ENCODE data around the gene ROCK2.

The ROCK2 gene

DNA sequence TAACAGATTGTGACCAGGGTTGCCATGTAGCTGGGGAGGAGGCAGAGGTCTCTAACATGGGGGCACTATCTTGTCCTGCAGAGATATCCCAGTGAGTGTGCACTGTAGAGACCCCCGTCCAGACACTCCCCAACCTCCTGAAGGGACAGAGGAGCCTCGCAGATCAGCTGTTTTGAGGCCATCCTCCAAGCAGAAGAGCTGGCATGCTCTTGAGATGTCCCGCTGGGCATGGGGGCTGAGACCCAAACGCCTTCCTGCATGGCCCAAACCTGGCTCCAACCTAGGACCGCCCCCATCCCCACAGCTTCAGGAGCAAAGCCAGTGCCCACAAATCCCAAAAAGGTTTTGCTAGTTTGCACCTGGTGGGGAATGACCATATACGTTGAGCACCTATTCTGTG is 191.8 kb downstream of the ROCK2 start:
- TF ChIP-seq, protein P1, sequence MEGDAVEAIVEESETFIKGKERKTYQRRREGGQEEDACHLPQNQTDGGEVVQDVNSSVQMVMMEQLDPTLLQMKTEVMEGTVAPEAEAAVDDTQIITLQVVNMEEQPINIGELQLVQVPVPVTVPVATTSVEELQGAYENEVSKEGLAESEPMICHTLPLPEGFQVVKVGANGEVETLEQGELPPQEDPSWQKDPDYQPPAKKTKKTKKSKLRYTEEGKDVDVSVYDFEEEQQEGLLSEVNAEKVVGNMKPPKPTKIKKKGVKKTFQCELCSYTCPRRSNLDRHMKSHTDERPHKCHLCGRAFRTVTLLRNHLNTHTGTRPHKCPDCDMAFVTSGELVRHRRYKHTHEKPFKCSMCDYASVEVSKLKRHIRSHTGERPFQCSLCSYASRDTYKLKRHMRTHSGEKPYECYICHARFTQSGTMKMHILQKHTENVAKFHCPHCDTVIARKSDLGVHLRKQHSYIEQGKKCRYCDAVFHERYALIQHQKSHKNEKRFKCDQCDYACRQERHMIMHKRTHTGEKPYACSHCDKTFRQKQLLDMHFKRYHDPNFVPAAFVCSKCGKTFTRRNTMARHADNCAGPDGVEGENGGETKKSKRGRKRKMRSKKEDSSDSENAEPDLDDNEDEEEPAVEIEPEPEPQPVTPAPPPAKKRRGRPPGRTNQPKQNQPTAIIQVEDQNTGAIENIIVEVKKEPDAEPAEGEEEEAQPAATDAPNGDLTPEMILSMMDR (conservative IDR thresholded peaks at IDR 0.05; ENCODE audit: control insufficient read depth, insufficient read depth, low read depth, low read length), result no peak
- no peak for DNase-seq (ENCODE audit: low read depth)
- H3K4me3 ChIP-seq (ENCODE audit: control insufficient read depth, low read depth, low read length), result no peak overlapping the region

DNA sequence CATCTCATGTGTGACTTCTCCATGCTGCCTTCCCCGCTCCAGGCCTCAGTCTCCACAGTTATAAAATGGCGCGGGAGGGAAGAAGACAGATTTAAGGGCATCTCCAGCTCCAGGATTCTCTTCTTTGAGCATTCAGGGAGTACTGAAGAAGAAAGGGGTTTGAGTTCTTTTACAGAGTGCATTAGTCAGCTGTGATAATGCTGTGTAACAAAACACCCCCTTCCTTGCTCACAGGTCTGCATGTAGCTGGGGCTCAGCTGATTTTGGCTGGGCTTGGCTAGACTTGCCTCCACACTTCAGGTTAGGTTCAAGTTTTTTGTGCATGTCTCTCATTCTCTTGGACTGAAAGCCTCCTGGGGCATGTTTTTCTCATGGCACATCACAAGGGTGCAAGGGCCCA is 197.2 kb downstream of the ROCK2 start:
- TF ChIP-seq, protein P1 (conservative IDR thresholded peaks at IDR 0.05; ENCODE audit: control insufficient read depth, insufficient read depth, low read depth, low read length), result no peak

DNA sequence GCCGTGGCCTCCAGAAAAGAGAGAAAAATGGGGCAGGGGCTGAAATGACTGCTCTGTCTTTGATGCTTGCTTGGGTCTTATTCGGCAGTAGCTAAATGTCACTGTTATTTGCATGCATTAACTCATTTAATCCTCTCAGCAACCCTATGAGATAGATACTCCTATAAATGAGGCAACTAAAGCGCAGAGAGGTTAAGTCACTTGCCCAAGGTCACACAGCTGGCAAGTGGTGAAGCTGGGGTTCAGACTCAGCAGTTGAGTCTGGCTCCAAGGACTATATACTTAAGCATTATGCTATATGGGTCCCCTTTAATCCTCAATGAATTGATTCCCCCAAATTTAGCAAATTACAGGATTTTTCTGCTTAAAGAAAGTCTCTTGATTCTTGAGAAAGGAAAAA is 198.4 kb downstream of the ROCK2 start:
- no peak overlapping the region for H3K4me3 ChIP-seq (ENCODE audit: control insufficient read depth, low read depth, low read length)
- TF ChIP-seq, protein P1 (conservative IDR thresholded peaks at IDR 0.05; ENCODE audit: control insufficient read depth, insufficient read depth, low read depth, low read length), result no peak
- DNase-seq (ENCODE audit: low read depth), result no peak

More for the DNA sequence above, 197.2 kb downstream of the ROCK2 start:
- no peak overlapping the region for H3K4me3 ChIP-seq (ENCODE audit: control insufficient read depth, low read depth, low read length)
- no peak for DNase-seq (ENCODE audit: low read depth)

DNA sequence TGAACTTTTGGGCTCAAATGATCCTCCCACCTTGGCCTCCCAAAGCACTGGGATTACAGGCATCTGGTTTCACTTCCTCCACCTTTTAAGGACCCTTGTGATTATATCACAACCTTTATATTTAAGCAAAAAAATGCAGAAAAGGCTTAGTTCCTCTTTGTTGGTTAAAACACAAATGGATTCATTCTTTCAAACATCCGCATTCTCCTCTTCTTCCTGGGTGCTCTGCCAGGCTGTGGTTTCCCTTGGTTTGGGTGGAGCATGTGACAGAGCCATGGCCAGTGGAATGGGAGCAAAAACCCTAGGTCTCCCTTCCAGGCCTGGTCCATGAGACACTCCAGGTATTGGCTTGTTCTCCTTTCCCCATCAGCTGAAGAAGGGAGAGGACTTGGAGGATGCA is 199.1 kb downstream of the ROCK2 start:
- H3K4me3 ChIP-seq (ENCODE audit: control insufficient read depth, low read depth, low read length), result no peak overlapping the region
- TF ChIP-seq, protein P1 (conservative IDR thresholded peaks at IDR 0.05; ENCODE audit: control insufficient read depth, insufficient read depth, low read depth, low read length), result no peak
- DNase-seq (ENCODE audit: low read depth), result no peak

DNA sequence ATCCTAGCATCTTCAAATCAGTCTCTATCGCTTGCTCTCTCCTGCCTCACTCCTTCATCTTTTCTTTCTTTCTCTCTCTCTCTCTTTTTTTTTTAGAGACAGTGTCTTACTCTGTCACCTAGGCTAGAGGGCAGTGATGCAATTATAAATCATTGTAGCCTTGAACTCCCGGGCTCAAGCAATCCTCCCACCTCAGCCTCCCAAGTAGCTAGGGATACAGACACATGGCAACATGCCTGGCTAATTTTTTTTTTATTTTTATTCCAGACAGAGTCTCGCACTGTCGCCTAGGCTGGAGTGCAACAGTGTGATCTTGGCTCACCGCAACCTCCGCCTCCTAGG is 199.7 kb downstream of the ROCK2 start:
- H3K4me3 ChIP-seq (ENCODE audit: control insufficient read depth, low read depth, low read length), result no peak overlapping the region
- DNase-seq (ENCODE audit: low read depth), result no peak
- TF ChIP-seq, protein P1 (conservative IDR thresholded peaks at IDR 0.05; ENCODE audit: control insufficient read depth, insufficient read depth, low read depth, low read length), result no peak

DNA sequence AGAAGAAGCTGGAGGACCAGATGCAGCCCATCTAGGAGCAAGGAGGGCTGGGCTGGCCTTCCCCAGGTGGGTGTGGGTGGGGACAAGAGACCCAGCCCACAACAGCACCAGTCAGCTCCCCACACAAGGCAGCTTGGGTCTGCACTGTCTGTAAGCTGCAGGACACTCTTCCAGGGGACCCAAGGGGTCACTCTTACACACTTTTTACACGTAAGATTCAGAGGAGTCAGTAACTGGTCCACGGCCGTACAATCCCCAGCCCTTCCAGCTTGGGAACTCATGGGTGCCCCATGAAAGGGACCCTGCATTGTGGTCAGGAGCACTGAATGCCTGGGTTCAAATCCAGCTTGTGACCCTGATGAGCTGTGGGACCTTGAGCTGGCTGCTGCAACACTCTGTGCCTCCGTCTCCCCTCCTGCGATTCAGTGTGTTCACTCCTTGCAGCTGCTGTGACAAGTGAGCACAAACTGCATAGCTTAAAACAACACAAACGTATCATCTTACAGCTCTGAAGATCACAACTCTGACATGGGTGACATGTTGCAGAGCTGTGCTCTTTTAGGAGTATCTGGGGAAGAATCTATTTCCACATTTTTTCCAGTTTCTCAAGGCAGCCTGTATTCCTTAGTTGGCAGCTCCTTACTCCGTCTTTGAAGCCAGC is 200.2 kb downstream of the ROCK2 start:
- TF ChIP-seq, protein P1 (conservative IDR thresholded peaks at IDR 0.05; ENCODE audit: control insufficient read depth, insufficient read depth, low read depth, low read length), result no peak
- no peak overlapping the region for H3K4me3 ChIP-seq (ENCODE audit: control insufficient read depth, low read depth, low read length)

DNA sequence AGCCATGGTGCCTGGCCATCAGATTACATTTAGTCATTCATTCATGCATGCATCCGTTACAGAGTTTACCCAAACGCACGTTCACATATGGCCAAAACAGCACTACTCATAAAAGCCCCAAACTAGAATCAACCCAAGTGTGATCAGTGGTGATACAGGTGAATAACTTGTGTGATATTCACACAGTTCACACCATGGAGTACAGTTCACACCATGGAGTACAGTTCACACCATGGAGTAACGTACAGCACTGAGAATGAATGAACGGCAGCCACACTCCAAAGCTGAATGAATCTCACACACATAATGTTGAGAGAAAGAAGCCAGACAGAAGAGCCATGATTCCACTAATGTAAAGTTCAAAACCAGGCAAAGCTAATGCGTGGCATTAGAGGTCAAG is 201.4 kb downstream of the ROCK2 start:
- DNase-seq (ENCODE audit: low read depth), result no peak
- TF ChIP-seq, protein P1 (conservative IDR thresholded peaks at IDR 0.05; ENCODE audit: control insufficient read depth, insufficient read depth, low read depth, low read length), result no peak
- no peak overlapping the region for H3K4me3 ChIP-seq (ENCODE audit: control insufficient read depth, low read depth, low read length)

More for the DNA sequence above, 200.2 kb downstream of the ROCK2 start:
- no peak for DNase-seq (ENCODE audit: low read depth)
